ENCODE data around the gene PRC1.

Gene PRC1

GRCh38 chr15:90967206-90967605 is 27.1 kb downstream of the PRC1 start:
- DNase-seq, result no peak
- CTCF ChIA-PET, result interaction anchor here (1.4 to 4.6 kb wide), 4 partner anchors 8 to 32 kb away, joined by 3 to 19 read pairs (median 6); partner anchors contain the start of gene UNC45A
- H3K4me3 ChIP-seq (ENCODE audit: control insufficient read depth in 1 of 7, extremely low read depth in 1 of 7, insufficient read depth in 4 of 7, low read depth in 2 of 7, low read length in 6 of 7), result no peak overlapping the region
- H3K4me1 ChIP-seq (ENCODE audit: control extremely low read depth in 1 of 4, control insufficient read depth in 4 of 4, insufficient read depth in 4 of 4, low read length in 3 of 4), result no peaks in the 10 kb centered on the region
- 100% methylated on average over 3 of the region's 5 CpGs for WGBS (ENCODE audit: insufficient coverage)
- H3K27me3 ChIP-seq (replicated peaks in 2 of 5; ENCODE audit: control insufficient read depth in 4 of 5, insufficient read depth in 5 of 5, low read length in 4 of 5), result no peaks in the 10 kb centered on the region
- peaks cover 15 to 83% (median 56%) of the 10 kb centered on the region in 4 experiments for H3K36me3 ChIP-seq (ENCODE audit: control insufficient read depth in 4 of 4, insufficient read depth in 4 of 4, low read length in 3 of 4)
- POLR2A ChIA-PET, result interaction anchor here (1.5 kb wide), 1 partner anchor 11 kb away, joined by 4 read pairs; no protein-coding TSS in a partner anchor
- no peak overlapping the region for H3K27ac ChIP-seq (ENCODE audit: insufficient read depth in 1 of 2, low read depth in 1 of 2, low read length in 2 of 2, poor library complexity in 1 of 2, severe bottlenecking in 2 of 2)
- no peaks in the 10 kb centered on the region for H3K9me3 ChIP-seq (ENCODE audit: control extremely low read depth in 1 of 5, control insufficient read depth in 4 of 5, insufficient read depth in 2 of 5, low read depth in 1 of 5, low read length in 4 of 5)

- WGBS (ENCODE audit: insufficient coverage), result 96% methylated on average over 4 of the region's 9 CpGs
- POLR2A ChIA-PET, result interaction anchor here (0.5 to 1.5 kb wide), 2 partner anchors 10 to 23 kb away, joined by 4 to 8 read pairs; no protein-coding TSS in a partner anchor
- Histone ChIP-seq H3K27me3 (replicated peaks in 2 of 5; ENCODE audit: control insufficient read depth in 4 of 5, insufficient read depth in 5 of 5, low read length in 4 of 5) (no peaks in the 10 kb centered on the region), H3K4me1 (ENCODE audit: control extremely low read depth in 1 of 4, control insufficient read depth in 4 of 4, insufficient read depth in 4 of 4, low read length in 3 of 4) (no peaks in the 10 kb centered on the region), H3K27ac (ENCODE audit: insufficient read depth in 1 of 2, low read depth in 1 of 2, low read length in 2 of 2, poor library complexity in 1 of 2, severe bottlenecking in 2 of 2) (no peak overlapping the region), H3K4me3 (ENCODE audit: control insufficient read depth in 1 of 7, extremely low read depth in 1 of 7, insufficient read depth in 4 of 7, low read depth in 2 of 7, low read length in 6 of 7) (no peak overlapping the region), H3K9me3 (ENCODE audit: control extremely low read depth in 1 of 5, control insufficient read depth in 4 of 5, insufficient read depth in 2 of 5, low read depth in 1 of 5, low read length in 4 of 5) (no peaks in the 10 kb centered on the region), H3K36me3 (ENCODE audit: control insufficient read depth in 4 of 4, insufficient read depth in 4 of 4, low read length in 3 of 4) (peaks cover 20 to 90% (median 63%) of the 10 kb centered on the region in 4 experiments)
- CTCF ChIA-PET, result interaction anchor here (1.3 to 1.5 kb wide), 3 partner anchors 9 to 31 kb away, joined by 3 to 9 read pairs (median 3); partner anchors contain the start of gene UNC45A
- no peak for DNase-seq
Observed at GRCh38 chr15:90966262-90966661, 28.1 kb downstream of the PRC1 start.

- Histone ChIP-seq H3K4me1 (ENCODE audit: control extremely low read depth in 1 of 4, control insufficient read depth in 4 of 4, insufficient read depth in 4 of 4, low read length in 3 of 4) (peaks cover 0 to 6% (median 2%) of the 10 kb centered on the region in 4 experiments), H3K36me3 (ENCODE audit: control insufficient read depth in 4 of 4, insufficient read depth in 4 of 4, low read length in 3 of 4) (peaks cover 17 to 72% (median 49%) of the 10 kb centered on the region in 4 experiments), H3K27me3 (replicated peaks in 2 of 5; ENCODE audit: control insufficient read depth in 4 of 5, insufficient read depth in 5 of 5, low read length in 4 of 5) (no peaks in the 10 kb centered on the region), H3K4me3 (ENCODE audit: control insufficient read depth in 1 of 7, extremely low read depth in 1 of 7, insufficient read depth in 4 of 7, low read depth in 2 of 7, low read length in 6 of 7) (no peak overlapping the region), H3K27ac (ENCODE audit: insufficient read depth in 1 of 2, low read depth in 1 of 2, low read length in 2 of 2, poor library complexity in 1 of 2, severe bottlenecking in 2 of 2) (no peak overlapping the region), H3K9me3 (ENCODE audit: control extremely low read depth in 1 of 5, control insufficient read depth in 4 of 5, insufficient read depth in 2 of 5, low read depth in 1 of 5, low read length in 4 of 5) (no peaks in the 10 kb centered on the region)
- no peak for DNase-seq
- ChIA-PET CTCF (interaction anchor here (1.2 to 13.0 kb wide), 5 partner anchors 12 to 71 kb away, joined by 3 to 134 read pairs (median 4); partner anchors contain the start of genes HDDC3 and UNC45A), POLR2A (no interaction called here)
- no CpG with 5 or more reads among the region's 4 CpGs for WGBS (ENCODE audit: insufficient coverage)
Observed at GRCh38 chr15:90962021-90962420, 32.3 kb downstream of the PRC1 start.

GRCh38 chr15:90960298-90961091 is 33.8 kb downstream of the PRC1 start:
- Histone ChIP-seq H3K27me3 (replicated peaks in 2 of 5; ENCODE audit: control insufficient read depth in 4 of 5, insufficient read depth in 5 of 5, low read length in 4 of 5) (no peaks in the 10 kb centered on the region), H3K36me3 (ENCODE audit: control insufficient read depth in 4 of 4, insufficient read depth in 4 of 4, low read length in 3 of 4) (peaks cover 10 to 59% (median 37%) of the 10 kb centered on the region in 4 experiments), H3K27ac (ENCODE audit: insufficient read depth in 1 of 2, low read depth in 1 of 2, low read length in 2 of 2, poor library complexity in 1 of 2, severe bottlenecking in 2 of 2) (no peak overlapping the region), H3K9me3 (ENCODE audit: control extremely low read depth in 1 of 5, control insufficient read depth in 4 of 5, insufficient read depth in 2 of 5, low read depth in 1 of 5, low read length in 4 of 5) (no peaks in the 10 kb centered on the region), H3K4me3 (ENCODE audit: control insufficient read depth in 1 of 7, extremely low read depth in 1 of 7, insufficient read depth in 4 of 7, low read depth in 2 of 7, low read length in 6 of 7) (no peak overlapping the region), H3K4me1 (ENCODE audit: control extremely low read depth in 1 of 4, control insufficient read depth in 4 of 4, insufficient read depth in 4 of 4, low read length in 3 of 4) (peaks cover 2 to 20% (median 14%) of the 10 kb centered on the region in 4 experiments)
- no peak for DNase-seq
- 98% methylated on average over 18 of the region's 20 CpGs for WGBS (ENCODE audit: insufficient coverage)
- POLR2A ChIA-PET, result no interaction called here
- CTCF ChIA-PET, result interaction anchor here (0.9 to 13.0 kb wide), 4 partner anchors 11 to 311 kb away, joined by 4 to 134 read pairs (median 8); partner anchors contain the start of genes HDDC3 and UNC45A

- ChIA-PET POLR2A (no interaction called here), CTCF (interaction anchor here (1.2 to 13.0 kb wide), 2 partner anchors 8 to 23 kb away, joined by 4 to 134 read pairs; partner anchors contain the start of genes HDDC3 and UNC45A)
- 98% methylated on average over 5 of the region's 5 CpGs for WGBS (ENCODE audit: insufficient coverage)
- Histone ChIP-seq H3K36me3 (ENCODE audit: control insufficient read depth in 4 of 4, insufficient read depth in 4 of 4, low read length in 3 of 4) (peaks cover 10 to 55% (median 36%) of the 10 kb centered on the region in 4 experiments), H3K4me3 (ENCODE audit: control insufficient read depth in 1 of 7, extremely low read depth in 1 of 7, insufficient read depth in 4 of 7, low read depth in 2 of 7, low read length in 6 of 7) (no peak overlapping the region), H3K4me1 (ENCODE audit: control extremely low read depth in 1 of 4, control insufficient read depth in 4 of 4, insufficient read depth in 4 of 4, low read length in 3 of 4) (peaks cover 2 to 26% (median 20%) of the 10 kb centered on the region in 4 experiments), H3K9me3 (ENCODE audit: control extremely low read depth in 1 of 5, control insufficient read depth in 4 of 5, insufficient read depth in 2 of 5, low read depth in 1 of 5, low read length in 4 of 5) (no peaks in the 10 kb centered on the region), H3K27ac (ENCODE audit: insufficient read depth in 1 of 2, low read depth in 1 of 2, low read length in 2 of 2, poor library complexity in 1 of 2, severe bottlenecking in 2 of 2) (no peak overlapping the region), H3K27me3 (replicated peaks in 2 of 5; ENCODE audit: control insufficient read depth in 4 of 5, insufficient read depth in 5 of 5, low read length in 4 of 5) (no peaks in the 10 kb centered on the region)
- DNase-seq, result no peak
Observed at GRCh38 chr15:90959894-90960293, 34.4 kb downstream of the PRC1 start.

- Histone ChIP-seq H3K4me1 (ENCODE audit: control extremely low read depth in 1 of 4, control insufficient read depth in 4 of 4, insufficient read depth in 4 of 4, low read length in 3 of 4) (peaks cover 2 to 30% (median 25%) of the 10 kb centered on the region in 4 experiments), H3K27me3 (replicated peaks in 2 of 5; ENCODE audit: control insufficient read depth in 4 of 5, insufficient read depth in 5 of 5, low read length in 4 of 5) (no peaks in the 10 kb centered on the region), H3K36me3 (ENCODE audit: control insufficient read depth in 4 of 4, insufficient read depth in 4 of 4, low read length in 3 of 4) (peaks cover 10 to 52% (median 35%) of the 10 kb centered on the region in 4 experiments), H3K9me3 (ENCODE audit: control extremely low read depth in 1 of 5, control insufficient read depth in 4 of 5, insufficient read depth in 2 of 5, low read depth in 1 of 5, low read length in 4 of 5) (no peaks in the 10 kb centered on the region), H3K27ac (ENCODE audit: insufficient read depth in 1 of 2, low read depth in 1 of 2, low read length in 2 of 2, poor library complexity in 1 of 2, severe bottlenecking in 2 of 2) (no peak overlapping the region), H3K4me3 (ENCODE audit: control insufficient read depth in 1 of 7, extremely low read depth in 1 of 7, insufficient read depth in 4 of 7, low read depth in 2 of 7, low read length in 6 of 7) (no peak overlapping the region)
- ChIA-PET POLR2A (no interaction called here), CTCF (interaction anchor here (1.1 to 13.0 kb wide), 4 partner anchors 9 to 91 kb away, joined by 3 to 134 read pairs (median 17); partner anchors contain the start of genes HDDC3 and UNC45A)
- DNase-seq, result no peak
- WGBS (ENCODE audit: insufficient coverage), result 94% methylated on average over 7 of the region's 8 CpGs
Observed at GRCh38 chr15:90959028-90959595, 35.2 kb downstream of the PRC1 start.
